Activated CD8-positive, alpha-beta memory T cell treated with anti-CD3 and anti-CD28 coated beads for 48 hours (primary cell): Measurements from ENCODE around the gene GPBAR1.
"Not testable (repeated sequence)": the region's sequence is repeated elsewhere in the genome, so short reads cannot be mapped to it uniquely, and the experiment has no call there.

Source experiments
- DNase-seq, 3 experiments: peaks; one replicate each; pipeline ENCODE4 v3.0.0-alpha.2; 2020; ENCODE audit warnings: low read depth in 2 of 3, low spot score in 2 of 3

GPBAR1 gene

DNA sequence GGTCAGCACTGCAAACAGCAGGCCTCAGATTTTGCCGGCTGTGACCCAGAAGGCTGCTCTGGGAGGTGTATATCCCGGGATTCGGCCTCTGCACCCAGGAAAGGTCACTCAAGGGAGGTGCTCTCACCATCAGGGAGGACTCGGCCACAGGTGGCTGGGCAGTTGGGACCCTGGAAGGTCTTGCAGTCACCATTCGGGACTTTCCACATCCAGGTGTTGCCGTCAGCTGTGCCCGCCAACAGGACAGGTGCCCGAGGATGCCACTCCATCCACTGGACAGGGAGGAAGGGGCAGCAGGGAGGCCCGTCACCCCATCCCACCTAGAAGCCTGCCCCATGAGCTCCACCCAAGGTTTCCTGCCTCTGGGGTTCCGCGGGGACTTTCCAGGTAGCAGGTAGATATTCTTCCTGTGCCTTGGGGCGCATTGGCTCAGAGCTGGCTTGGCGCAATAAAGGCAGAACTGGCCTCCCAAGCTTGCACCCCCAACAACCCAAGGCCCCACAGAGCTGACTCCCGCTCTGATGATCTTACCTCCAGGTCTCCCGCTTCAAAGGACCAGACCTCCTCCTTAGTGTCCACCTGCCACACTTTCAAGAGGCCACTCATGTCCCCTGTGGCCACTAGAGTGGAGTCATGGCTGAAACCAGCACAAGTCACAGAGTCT lies 5.6 kb downstream of the GPBAR1 start:
- DNase-seq: no peak

DNA sequence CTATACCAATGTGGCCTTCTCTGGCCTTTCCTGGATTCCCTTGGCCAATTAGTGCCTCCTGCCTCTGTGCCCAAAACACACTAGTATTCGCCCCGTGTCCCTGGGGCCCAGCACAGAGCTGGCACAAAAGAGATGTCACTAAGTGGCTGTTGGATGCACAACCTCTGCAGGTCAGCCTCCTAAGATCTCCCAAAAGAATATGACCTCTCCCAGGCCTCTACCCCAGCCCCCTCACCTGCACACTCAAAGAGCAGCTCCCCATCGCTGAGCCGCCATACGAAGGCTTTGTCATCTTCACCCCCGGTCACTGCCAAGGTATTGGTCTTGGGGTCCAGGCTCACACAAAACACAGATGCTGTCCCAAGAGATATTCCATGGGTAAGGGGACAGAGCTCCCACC lies 6.4 kb downstream of the GPBAR1 start:
- DNase-seq: no peak

DNA sequence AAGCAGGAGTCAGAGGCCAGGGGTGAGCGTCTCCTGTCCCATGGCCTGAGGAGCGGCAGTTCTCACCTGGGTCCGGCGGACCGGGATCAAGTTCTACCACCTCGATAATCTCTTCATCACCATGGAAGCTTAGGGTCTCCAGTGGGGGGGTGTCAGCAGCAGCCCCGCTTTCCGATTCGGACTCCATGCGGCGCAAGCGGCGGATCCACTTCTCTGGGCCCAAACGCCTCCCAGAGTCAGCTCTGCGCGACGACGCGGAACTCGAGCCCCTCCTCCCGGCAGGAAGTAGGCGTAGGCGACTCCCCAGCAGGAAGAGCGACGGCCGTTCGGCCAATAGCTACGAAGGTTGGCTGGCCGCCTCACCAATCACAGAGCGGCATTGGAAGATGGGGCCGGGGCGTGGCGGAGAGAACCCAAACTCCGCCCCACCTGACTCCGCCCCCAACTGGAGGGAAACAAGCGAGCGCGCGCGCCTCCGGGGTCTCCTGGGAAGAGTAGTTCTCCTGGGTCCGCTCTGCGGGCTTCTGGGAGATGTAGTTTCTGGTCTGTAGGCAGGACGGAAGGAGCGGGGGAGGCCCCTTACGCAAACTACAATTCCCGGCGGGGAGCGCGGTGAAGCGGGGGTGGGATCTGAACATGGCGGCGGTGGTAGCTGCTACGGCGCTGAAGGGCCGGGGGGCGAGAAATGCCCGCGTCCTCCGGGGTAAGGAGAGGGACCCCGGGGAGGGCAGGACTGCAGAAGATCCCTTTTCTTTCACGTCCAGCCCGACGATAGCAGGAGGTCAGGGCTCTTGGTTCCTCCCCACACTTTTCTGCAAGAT lies 9.3 kb downstream of the GPBAR1 start, which contains the start of the genes AAMP and PNKD:
Gene AAMP (minus strand): TSS at position 238 of the 821 bp plus-strand sequence. CDS start 51 bp downstream, at position 187.
Gene PNKD (plus strand): TSS at position 620 of the 821 bp plus-strand sequence. CDS start 17 bp downstream, at position 637.
- peak; percentile 99 for DNase-seq

DNA sequence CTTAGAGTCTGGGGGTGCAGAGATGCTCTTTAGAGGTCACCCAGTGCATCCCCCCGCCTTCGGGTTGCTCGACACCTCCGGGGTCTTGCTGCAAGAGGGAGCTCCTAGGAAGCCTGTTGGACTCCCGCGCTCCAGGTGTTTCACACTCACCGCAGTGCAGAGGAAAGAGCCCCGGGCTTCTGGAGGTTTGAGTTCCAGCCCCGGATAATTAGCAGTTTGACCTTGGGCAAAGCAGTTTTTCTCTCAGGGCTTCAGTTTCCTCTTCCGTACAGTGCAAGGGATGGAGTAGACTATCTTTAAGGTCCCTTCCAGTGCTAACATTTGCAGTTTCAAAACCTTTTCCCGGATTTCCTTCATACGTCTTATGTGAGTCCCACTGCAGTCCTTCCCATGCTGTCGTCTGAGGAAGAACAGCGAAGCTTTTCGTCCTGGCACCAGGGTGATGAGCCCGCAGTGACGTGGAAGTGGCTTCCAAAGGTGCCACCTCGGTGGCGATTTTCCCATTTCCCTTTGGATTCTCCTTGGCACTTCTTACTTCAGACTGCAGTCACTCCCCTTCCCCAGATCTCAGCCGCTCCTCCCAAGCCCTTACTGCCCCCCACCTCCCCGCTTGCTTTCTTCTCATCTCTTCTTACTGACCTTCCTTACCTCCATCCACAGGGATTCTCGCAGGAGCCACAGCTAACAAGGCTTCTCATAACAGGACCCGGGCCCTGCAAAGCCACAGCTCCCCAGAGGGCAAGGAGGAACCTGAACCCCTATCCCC lies 10.1 kb downstream of the GPBAR1 start:
- no peak for DNase-seq

DNA sequence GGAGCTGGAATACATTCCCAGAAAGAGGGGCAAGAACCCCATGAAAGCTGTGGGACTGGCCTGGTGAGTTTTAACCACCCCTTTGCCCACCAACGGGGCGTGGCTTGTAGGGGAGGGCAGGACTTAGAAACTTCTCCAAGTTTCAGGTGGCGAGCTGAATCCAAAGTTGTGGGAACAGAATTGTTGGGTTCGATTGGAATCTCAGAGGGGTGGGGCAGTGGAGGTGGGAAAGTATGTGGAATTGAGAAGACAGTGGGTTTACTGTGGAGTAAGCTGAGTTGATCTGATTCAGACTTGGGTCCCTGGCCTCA lies 10.6 kb downstream of the GPBAR1 start:
- no peak for DNase-seq

DNA sequence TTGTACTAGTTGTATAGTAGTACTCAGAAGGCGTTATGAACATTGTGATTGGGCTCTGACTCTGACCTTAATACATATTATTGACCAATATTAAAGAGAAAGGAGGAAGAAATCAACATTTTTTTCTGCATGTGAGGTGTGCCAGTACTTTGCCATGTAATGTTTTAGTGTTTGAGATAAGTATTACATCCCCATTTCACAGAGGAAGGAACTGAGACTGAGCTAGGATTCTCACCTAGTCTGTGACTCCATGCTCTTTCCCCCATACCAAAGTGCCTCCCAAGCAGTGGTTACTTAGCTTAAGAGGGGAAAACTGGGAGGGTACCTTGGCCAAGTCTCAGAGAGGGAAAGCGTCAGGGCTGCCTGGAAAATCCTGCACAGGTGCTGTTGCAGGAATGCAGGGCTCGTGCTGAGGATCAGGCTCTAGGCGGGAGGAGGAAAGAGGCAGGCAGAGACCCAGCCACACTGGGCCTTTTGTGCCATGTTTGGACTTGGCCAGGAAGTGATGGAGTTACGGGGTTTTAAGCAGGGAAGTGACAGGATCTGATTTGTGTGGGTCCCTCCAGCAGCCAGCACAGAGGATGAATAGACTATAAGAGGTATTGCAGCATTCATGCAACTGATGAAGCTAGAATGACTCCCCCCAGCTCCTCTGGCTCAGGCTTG lies 11.2 kb downstream of the GPBAR1 start:
- no peak for DNase-seq

DNA sequence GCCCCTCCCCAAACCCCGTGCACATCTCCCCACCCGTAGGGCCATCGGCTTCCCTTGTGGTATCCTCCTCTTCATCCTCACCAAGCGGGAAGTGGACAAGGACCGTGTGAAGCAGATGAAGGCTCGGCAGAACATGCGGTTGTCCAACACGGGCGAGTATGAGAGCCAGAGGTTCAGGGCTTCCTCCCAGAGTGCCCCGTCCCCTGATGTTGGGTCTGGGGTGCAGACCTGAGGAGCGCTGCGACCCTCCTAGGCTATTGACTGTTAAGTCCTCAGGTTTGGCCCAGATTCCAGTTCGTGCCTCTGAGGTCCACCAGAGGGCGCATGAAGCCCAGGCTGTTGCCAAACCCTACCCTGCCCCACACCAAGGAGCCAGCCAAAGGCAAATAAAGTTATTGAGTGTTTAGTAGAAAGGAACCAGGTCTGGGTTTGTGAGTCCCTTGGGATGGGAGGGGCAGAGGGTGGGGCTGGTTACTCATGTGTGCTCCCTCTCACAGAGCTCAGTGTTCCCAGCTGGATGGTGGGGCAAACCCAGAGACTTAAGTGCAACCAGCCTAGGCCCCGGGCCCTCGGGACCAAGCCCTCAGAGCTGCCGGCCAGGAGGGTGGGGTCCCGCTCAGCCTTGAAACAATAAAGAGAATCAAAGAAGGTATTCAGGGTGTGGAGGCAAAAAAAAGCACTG lies 11.9 kb downstream of the GPBAR1 start:
- DNase-seq: peak in 1 of 3 experiments; percentile 57

DNA sequence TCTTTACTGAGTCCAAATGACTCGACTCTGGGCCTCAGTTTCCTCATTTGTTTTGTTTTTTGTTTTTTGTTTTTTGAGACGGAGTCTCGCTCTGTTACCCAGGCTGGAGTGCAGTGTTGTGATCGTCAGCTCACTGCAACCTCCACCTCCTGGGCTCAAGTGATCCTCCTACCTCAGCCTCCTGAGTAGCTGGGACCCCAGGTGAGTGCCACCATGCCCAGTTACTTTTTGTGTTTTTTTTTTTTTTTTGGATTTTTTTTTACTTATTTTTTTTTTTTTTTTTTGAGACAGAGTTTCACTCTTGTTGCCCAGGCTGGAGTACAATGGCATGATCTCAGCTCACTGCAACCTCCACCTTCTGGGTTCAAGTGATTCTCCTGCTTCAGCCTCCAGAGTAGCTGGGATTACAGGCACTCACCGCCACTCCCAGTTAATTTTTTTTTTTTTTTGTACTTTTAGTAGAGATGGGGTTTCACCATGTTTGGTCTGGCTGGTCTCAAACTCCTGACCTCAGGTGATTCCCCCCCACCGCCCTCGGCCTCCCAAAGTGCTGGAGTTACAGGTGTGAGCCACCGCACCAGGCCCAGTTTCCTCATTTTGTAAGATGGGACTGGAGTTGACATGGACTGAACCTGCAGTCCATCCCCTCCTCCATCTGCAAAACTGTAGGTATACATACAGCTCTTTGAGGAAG lies 12.5 kb downstream of the GPBAR1 start:
- not testable (repeated sequence) for DNase-seq

DNA sequence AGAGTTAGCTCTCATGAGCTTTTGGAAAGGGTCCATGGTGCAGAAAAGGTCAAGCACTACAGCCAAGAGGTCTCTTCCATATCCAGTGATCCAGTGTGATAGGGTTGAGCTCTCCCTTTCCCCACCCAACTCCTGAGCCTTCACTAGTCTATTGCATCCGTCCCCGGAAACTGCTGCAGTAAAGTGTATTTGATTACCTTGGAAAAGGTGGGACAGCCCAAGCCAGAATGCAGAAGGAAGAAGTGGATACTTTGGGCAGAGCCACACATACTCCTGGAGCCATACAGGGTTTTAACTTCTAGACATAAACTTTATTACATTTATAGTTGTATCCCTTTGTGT lies 13.1 kb downstream of the GPBAR1 start:
- DNase-seq: no peak

DNA sequence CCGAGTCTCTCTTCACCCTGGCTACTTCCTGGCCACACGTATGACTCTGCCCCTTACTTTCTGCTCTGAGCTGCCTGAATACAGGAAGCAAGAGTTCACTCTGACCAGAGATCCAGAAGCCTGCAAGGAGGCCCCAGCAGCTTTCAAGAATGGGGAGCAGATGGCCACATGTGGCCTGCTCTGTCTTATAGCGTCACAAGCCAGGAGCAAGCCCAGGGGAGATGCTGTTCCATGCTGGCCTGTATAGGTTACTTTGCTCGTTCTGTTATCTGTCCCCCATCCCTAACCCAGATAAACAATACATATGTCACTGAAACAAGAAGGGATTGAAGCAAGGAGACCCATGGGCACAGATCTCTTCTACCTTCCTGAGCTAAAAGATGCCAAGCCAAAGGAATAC lies 13.8 kb downstream of the GPBAR1 start:
- no peak for DNase-seq

DNA sequence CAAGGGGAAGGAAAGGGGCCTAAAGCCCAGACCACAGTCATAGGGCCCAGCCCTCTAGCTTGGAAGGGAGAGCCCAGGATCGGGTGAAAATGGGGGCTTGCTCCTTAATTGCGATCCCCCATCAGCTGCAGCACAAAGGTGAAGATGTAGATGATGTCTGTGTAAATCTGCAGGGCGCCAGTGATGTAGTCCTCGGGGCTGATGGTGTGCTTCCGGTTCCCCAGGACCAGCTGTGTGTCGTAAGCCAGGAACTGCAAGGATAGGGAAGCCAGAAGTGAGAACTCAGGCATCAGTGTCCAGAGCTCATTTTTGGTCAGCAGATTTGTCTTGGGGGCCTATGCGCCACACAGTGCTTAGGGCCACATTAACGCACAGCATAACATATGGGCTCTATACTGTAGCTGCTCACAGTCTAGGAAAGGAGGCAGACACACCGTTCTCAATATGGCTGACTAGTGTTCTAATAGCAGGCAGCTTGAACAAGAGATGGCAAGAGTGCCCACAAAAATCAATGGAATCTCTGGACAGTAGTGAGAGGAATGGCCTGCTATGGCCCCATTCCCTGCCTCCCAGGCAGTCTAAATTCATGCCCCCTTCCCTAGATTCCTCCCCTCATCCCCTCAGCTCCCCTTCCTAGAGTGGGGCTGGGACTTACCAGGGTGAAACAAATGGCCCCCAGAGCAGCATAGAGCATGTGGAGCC lies 14.7 kb downstream of the GPBAR1 start:
- DNase-seq: no peak

DNA sequence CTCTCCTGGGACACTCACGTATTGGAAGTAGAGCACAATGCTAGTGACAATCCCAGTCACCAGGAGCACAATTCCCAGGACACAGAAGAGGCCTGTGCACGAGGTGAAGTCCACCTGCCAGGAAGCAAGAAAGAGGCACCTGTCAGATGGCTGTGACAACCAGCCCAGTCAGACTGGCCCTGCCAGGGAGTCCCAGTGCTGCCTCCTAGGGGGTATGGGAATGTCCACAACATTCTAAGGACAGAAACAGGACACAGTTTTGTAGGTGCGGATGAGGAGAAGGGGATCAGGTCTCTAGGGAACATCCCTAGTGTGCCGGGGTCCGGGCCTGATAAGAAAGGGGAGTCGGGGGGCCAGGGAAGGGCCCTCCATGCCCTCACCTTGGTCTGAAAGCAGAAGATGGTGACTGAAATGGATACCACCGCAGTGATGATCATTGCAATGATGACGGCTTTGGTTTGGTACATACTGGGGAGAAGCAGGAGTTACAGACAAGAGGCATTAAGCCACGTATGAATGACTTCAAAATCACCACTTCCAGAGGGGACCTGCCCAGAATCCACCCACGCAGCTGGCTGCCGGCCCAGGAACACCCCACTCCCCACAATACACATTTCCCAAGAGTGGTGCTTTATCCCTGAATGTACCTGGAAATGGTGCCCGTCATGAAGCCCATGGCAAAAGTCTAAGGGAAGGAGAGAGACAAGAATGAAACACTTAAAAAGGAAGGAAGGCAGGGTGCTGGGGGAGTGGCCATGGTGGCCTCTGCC lies 16.4 kb downstream of the GPBAR1 start:
- DNase-seq: no peak

DNA sequence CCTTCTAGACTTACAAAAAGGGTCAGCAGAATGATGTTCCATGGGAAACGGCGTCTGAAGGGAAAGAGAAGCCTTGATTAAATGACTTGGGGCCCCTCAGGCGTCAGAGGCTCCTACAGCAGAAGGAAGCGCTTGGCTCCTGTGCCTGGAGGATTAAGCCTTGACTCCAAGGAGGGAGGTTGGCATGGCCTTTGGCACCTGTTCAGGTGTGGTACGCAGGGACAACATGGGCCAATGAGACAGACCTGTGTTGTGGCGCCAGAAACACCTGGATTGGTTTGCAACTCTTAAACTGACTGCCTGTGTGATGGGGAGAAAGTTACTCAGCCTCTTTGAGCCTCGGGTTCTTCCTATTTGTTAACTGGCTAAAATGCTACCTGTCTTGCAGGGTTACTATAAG lies 17.1 kb downstream of the GPBAR1 start:
- DNase-seq: no peak

DNA sequence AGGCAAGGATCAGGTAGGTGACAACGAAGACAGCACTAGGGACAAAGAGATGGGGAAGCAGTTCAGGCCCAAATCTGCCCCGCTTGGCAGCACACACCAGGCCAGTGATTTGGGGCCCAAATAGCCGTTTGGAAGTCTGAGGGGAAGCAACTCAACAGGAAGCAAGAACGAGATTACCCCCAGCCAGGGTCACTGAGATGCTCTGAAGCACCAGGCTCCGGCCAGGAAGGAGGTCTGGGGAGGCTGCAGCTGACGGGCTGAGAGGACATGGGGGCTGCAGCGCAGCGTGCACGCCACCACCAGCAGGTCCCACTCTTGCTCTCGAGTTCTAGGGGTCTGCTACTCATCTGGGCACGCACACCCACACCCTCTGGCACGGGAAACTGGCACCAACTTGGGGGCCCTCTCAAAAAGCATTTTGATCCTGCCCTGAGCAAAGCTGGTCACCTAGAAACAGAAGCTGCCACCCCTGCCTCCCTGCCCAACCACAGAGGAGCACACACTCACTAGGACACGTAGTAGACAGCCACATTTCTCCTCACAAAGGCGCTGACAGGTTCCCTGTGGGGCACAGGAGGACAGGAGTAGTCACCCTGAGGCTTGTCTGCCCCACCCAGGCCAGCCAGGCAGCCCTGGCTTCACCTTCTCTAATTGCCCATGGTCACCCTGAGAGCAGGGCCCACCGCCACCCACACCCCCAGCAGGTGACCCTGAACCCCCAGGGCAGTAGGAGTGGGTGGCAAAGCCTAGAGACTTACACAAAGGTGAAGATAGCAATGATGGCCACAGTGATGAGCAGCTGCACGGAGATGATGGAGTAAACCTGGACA lies 17.9 kb downstream of the GPBAR1 start:
- no peak for DNase-seq

DNA sequence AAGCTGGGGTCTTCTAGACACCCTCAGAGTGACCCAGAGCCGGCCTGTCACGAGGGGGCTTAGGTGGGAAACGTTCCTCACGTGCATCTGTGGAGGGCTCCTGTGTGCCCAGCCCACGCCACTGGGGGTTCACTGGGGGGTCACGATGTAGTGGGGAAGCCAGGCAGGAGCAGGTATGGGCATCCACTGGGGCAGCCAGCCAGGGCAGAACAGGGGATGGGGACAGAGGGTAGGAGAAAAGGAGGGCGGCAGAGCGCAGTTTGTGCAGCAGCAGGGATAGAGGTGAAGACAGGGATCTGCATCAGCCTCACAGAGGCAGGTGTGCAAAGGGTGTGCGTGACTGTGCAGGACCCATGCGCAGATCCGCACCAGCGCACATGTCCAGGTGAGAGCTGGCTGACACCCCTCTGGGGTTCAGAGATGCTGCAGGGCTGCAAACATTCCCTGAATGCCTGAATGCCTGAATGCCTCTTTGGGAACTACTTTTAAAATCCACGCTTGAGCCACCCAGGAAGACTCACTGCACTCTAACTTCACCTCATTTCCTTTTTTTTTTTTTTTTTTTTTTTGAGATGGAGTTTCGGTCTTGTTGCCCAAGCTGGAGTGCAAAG lies 19.6 kb downstream of the GPBAR1 start:
- DNase-seq: no peak

DNA sequence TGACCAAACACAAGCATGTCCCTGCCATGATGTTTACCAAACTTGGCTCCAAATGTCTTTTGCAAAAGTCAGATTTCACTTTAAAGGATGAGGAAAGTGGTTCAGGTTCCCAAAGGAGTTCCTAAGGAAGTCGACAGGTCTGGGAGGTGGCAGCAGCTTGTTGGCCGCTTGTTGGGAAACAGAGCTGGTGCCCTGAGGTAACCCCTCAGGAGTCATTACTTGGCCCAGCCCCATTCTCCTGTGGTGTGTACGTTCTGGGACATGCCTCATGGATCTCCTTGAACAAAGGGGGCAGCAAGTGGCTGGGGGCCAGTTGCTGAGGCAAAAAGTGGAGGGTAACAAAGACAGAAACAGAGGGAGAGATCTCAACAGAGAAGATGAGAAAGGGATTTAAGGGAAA lies 20.6 kb downstream of the GPBAR1 start:
- DNase-seq: no peak

DNA sequence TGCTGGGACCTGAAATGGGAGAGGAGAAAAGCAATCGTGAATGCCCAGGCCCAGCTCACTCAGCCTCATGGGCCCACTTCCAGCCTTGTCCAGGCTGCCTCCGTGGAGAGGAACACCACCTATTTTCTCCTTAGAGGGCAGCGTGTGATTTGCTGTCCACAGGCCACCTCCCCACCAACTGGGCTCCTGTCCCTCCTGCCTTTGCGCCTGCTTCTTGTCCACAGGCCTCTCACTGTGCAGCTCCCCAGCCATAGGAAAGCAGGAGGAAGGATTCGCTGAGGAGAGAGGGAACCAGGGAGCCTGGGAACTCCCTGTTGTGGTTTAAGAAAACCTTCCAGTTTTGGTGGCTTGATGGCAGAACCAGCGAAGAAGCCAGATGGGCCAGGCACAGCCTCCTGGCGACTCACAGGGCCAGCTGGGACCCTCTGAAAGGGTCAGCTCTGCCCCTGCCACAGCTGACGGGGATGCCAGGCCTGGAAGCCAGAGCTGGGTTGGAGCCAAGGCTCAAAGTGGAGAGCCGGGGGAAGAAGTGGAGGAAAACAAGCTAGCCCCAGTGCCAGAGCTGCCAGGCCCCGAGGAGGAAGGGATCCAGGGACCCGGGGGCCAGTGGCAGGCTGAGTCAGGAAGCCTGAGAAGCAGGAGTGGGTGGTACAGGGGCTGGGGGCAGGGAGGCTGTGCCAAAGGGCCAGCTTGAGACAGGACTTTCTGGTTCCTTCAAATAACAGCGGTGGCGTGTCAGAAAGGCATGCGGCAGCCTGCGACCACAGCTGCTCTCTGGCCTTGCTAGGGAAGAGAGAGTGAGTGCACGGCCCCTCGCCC lies 21.6 kb downstream of the GPBAR1 start:
- DNase-seq: no peak
